ENCODE data around the gene LAMA2.

The LAMA2 gene

DNA sequence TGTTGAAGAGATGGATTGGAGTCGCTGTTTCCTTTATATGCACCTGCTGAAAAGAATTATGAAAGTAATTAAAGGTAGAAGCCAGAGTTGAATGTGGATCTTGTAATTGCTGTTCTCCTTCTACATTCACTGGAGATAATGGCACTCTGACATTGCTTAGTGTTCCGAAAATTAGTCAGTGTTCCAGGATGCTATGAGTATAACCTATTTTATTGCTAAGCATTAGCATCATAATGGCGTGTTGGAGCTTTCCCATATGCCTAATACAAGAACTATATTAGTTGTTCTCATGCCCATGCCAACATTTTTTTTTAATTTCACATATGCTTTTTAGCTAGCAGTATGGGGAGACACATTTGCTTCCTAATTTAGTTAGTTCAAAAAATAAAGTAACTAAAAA is 590.6 kb downstream of the LAMA2 start:
- H3K36me3 ChIP-seq (ENCODE audit: insufficient read depth, low read length), result no peaks in the 10 kb centered on the region
- H2AFZ ChIP-seq (ENCODE audit: low read length), result no peak overlapping the region
- no peaks in the 10 kb centered on the region for H3K9me2 ChIP-seq (replicated peaks; ENCODE audit: low read depth, low read length)
- H3K4me3 ChIP-seq (ENCODE audit: low read length, poor library complexity, severe bottlenecking), result no peak overlapping the region
- no peak overlapping the region for H3K4me2 ChIP-seq (ENCODE audit: low read depth, low read length, poor library complexity, severe bottlenecking)
- H3K9ac ChIP-seq (ENCODE audit: low read depth, low read length, poor library complexity, severe bottlenecking), result no peak overlapping the region
- TF ChIP-seq CTCF (conservative IDR thresholded peaks at IDR 0.05; ENCODE audit: low read length), result no peak
- no peak for TF ChIP-seq EZH2phosphoT487 (IDR thresholded peaks at IDR 0.05; ENCODE audit: borderline replicate concordance)
- H4K20me1 ChIP-seq (ENCODE audit: insufficient read depth, low read length, poor library complexity, severe bottlenecking), result no peaks in the 10 kb centered on the region
- H3F3A ChIP-seq (ENCODE audit: low read depth), result no peaks in the 10 kb centered on the region
- no peaks in the 10 kb centered on the region for H3K27me3 ChIP-seq (ENCODE audit: insufficient read depth, low read length, poor library complexity, severe bottlenecking)
- no peaks in the 10 kb centered on the region for H3K4me1 ChIP-seq (ENCODE audit: insufficient read depth, low read length, poor library complexity, severe bottlenecking)
- no peaks in the 10 kb centered on the region for H3K79me2 ChIP-seq (ENCODE audit: insufficient read depth, low read length)
- H3K9me3 ChIP-seq (ENCODE audit: insufficient read depth, low read depth, low read length), result no peaks in the 10 kb centered on the region

DNA sequence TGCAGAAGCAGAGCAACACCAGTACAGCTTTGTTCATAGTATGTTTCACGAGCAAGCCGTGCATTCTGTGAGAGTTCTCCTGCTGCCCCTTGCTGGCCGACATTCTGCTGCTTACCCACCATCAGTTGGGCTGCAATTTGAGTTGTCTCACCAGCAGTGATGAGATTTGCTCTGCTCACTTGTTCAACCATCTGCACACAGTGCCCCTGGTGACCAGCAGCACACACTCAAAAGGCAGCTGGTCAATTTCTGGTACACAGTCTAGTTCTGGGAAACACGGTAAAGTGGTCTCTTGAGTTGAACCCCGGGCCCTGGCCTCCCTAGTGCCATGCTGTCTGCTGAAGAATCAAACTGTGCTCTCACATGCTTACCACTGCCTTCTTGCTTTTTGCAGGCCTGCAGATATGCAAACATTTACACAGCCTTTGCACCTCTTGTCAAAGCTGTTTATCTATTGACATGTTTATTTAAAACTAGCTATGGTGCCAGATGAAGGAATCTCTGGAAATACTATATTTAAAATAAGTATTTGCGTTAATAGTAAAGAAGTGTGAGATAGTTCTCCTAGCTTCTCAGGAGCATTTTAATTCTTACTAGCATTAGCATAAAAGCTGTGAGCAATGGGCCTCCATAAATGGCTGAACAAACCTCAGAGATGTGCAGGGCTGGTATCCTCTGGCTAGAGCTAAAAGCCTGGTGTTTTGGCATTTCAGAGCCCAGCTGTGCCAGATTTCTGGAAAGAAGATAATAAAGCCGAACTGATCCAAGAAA is 592.7 kb downstream of the LAMA2 start:
- Histone ChIP-seq H3K9ac (ENCODE audit: low read depth, low read length, poor library complexity, severe bottlenecking) (no peak overlapping the region), H3K4me2 (ENCODE audit: low read depth, low read length, poor library complexity, severe bottlenecking) (no peak overlapping the region), H3K9me2 (replicated peaks; ENCODE audit: low read depth, low read length) (no peaks in the 10 kb centered on the region), H3K36me3 (ENCODE audit: insufficient read depth, low read length) (no peaks in the 10 kb centered on the region), H2AFZ (ENCODE audit: low read length) (no peak overlapping the region), H3K4me3 (ENCODE audit: low read length, poor library complexity, severe bottlenecking) (no peak overlapping the region), H3F3A (ENCODE audit: low read depth) (no peaks in the 10 kb centered on the region), H3K9me3 (ENCODE audit: insufficient read depth, low read depth, low read length) (no peaks in the 10 kb centered on the region), H3K79me2 (ENCODE audit: insufficient read depth, low read length) (no peaks in the 10 kb centered on the region), H3K4me1 (ENCODE audit: insufficient read depth, low read length, poor library complexity, severe bottlenecking) (no peaks in the 10 kb centered on the region), H3K27me3 (ENCODE audit: insufficient read depth, low read length, poor library complexity, severe bottlenecking) (no peaks in the 10 kb centered on the region), H4K20me1 (ENCODE audit: insufficient read depth, low read length, poor library complexity, severe bottlenecking) (no peaks in the 10 kb centered on the region)
- TF ChIP-seq EZH2phosphoT487 (IDR thresholded peaks at IDR 0.05; ENCODE audit: borderline replicate concordance) (no peak), CTCF (conservative IDR thresholded peaks at IDR 0.05; ENCODE audit: low read length) (no peak)

DNA sequence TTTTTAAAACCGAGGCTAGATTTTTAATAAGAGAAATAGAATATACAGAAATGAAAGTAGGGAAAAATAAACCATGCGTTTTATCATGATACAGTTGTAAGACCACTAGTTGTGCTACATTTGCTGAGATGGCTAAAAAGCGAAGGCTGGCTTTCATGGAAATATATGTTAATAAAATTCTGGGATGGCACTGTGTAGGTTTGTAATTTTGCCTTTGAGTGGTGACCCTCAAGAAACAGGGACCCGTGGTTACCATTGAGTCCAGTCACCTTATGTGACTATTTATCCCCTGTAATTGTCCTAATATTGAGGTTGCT is 593.3 kb downstream of the LAMA2 start:
- Histone ChIP-seq H3K27me3 (ENCODE audit: insufficient read depth, low read length, poor library complexity, severe bottlenecking) (no peaks in the 10 kb centered on the region), H3K9ac (ENCODE audit: low read depth, low read length, poor library complexity, severe bottlenecking) (no peak overlapping the region), H3K4me2 (ENCODE audit: low read depth, low read length, poor library complexity, severe bottlenecking) (no peak overlapping the region), H3K9me3 (ENCODE audit: insufficient read depth, low read depth, low read length) (no peaks in the 10 kb centered on the region), H3K4me3 (ENCODE audit: low read length, poor library complexity, severe bottlenecking) (no peak overlapping the region), H3K9me2 (replicated peaks; ENCODE audit: low read depth, low read length) (no peaks in the 10 kb centered on the region), H3K79me2 (ENCODE audit: insufficient read depth, low read length) (no peaks in the 10 kb centered on the region), H3K4me1 (ENCODE audit: insufficient read depth, low read length, poor library complexity, severe bottlenecking) (no peaks in the 10 kb centered on the region), H2AFZ (ENCODE audit: low read length) (no peak overlapping the region), H3F3A (ENCODE audit: low read depth) (no peaks in the 10 kb centered on the region), H4K20me1 (ENCODE audit: insufficient read depth, low read length, poor library complexity, severe bottlenecking) (no peaks in the 10 kb centered on the region), H3K36me3 (ENCODE audit: insufficient read depth, low read length) (no peaks in the 10 kb centered on the region)
- TF ChIP-seq CTCF (conservative IDR thresholded peaks at IDR 0.05; ENCODE audit: low read length) (no peak), EZH2phosphoT487 (IDR thresholded peaks at IDR 0.05; ENCODE audit: borderline replicate concordance) (no peak)
